CD4-positive, alpha-beta T cell treated with Interferon gamma for 1 hour (primary cell): ENCODE results near the gene CLEC4D.
A peak's percentile ranks its signal among the peaks of the same experiment; 100 is the strongest.
"Not testable (repeated sequence)": the region's sequence is repeated elsewhere in the genome, so short reads cannot be mapped to it uniquely, and the experiment has no call there.

Experiments
- DNase-seq: peaks from one replicate; pipeline ENCODE4 v3.0.0-alpha.2; 2020

Gene CLEC4D

DNA sequence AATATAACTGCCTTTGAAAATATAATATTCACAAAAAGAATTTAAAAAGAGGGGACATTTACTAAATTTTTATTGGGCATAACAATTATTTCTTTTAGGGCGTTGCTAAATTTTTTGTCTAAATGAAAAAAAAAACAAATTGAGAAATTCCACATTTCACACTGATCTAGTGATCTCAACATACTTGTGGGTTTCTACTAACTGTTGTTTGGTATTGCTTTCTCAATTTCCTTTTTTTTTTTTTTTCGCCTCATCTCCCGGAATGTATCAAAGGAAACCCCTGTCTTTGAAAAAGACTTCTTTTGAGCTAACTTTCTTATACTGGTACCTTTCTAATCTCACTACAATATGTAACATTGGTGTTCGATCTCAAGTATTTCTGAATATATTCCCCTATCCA lies at the start of gene CLEC4D:
Gene CLEC4D, plus strand, starts transcription at position 248 of the 400 bp plus-strand sequence. CDS start 230 bp downstream, outside the sequence.
- DNase-seq: no peak

DNA sequence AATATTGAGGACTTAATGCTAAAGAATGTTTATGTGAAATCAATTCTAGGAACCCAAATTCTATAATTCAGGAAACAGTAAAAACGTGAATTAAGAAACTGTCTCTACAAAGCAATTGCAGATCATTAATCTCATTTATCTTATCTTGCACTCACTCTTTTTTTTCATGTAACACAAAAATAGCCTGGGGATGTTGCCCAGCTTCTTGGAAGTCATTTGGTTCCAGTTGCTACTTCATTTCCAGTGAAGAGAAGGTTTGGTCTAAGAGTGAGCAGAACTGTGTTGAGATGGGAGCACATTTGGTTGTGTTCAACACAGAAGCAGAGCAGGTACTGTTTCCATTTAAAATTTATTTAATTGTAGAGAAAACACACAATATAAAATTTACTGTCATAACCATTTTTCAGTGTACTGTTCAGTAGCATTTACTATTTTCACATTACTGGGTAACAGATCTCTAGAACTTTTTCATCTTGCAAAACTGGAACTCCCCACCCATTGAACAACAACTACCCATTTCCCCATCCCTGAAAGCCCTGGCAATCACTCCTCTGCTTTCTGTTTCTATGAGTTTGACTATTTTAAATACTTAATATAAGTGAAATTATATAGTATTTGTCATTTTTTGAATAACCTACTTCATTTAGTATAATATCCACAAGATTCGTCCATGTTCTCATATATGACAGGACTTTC lies 47.9 kb upstream of the CLEC4D start:
- no peak for DNase-seq

DNA sequence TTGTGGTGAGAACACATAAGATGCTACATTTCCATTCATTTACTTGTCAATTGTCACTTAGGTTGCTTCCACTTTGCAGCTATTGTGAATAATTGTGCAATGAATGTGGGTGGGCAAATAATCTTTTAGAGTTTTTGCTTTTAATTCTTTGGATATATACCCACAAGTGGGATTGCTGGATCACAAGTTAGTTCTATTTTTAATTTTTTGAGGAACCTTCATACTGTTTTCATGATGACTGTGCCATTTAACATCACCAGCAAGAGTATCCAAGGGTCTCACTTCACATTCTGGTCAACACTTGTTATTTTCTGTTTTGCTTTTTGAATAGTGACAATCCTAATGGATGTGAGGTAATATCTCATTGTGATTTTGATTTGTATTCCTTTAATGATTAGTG lies 47.1 kb upstream of the CLEC4D start:
- DNase-seq: no peak

DNA sequence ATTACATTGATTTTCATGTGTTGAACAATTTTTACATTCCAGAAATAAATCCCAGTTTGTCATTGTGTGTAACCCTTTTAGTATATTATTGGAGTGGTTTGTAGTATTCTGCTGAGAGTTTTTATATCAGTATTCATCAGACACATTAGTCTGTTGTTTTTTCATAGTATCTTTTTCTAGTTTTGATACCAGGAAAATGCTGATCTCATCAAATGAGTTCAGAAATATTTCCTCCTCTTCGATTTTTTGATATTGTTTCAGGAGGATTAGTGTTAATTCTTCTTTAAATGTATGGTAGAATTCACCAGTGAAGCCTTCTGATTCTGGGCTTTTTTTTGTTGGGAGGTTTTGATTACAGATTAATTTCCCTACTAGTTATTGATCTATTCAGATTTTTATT lies 42.2 kb upstream of the CLEC4D start:
- no peak for DNase-seq

DNA sequence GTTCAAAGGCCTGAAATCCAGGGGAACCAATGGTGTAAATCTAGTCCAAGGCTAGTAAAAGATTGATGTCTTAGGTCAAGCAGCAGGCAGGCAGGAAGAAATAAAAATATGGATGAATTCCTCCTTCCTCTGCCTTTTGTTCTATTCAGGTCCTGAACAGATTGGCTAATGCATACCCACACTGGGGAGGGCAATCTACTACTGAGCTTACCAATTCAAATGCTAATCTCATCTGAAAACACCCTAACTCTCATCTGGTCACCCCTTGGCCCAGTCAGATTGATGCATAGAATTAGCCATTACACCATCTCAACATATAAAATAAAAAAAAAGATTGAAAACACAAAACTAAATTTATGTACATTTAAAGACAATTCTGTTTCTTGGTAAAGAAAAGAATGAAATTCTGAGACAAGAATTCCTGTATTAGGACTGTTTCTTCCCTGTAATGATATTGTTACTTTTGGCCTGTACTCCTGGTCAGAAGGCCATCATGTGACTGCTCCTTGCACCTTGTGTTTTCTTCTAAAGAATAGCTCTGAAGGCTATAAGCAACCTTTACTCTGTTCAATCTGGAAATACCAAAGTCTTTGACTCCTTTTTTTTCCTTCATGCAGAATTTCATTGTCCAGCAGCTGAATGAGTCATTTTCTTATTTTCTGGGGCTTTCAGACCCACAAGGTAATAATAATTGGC lies 37.6 kb upstream of the CLEC4D start:
- DNase-seq: no peak

DNA sequence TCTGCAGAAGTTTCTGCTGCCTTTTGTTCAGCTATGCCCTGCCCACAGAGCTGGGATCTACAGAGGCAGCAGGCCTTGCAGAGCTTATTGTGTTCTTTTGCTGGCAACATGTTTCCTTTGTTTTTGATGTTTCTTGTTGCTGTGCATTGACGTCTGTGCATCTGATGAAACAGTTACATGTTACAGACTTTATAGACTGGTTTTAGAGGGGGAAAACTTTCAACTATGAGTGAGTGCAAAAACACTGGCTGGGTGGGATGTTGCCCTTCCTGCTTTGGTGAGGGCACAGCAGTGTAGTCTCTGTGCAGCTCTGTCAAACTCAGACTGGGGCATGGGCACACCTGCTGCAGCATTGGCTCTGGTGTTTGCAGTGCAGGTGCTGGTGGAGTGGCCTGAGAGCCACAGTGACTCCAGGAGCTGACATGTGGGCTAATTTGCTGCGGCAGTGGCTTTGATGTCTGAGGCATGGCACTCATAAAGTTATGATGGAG lies 30.7 kb upstream of the CLEC4D start:
- DNase-seq: no peak

DNA sequence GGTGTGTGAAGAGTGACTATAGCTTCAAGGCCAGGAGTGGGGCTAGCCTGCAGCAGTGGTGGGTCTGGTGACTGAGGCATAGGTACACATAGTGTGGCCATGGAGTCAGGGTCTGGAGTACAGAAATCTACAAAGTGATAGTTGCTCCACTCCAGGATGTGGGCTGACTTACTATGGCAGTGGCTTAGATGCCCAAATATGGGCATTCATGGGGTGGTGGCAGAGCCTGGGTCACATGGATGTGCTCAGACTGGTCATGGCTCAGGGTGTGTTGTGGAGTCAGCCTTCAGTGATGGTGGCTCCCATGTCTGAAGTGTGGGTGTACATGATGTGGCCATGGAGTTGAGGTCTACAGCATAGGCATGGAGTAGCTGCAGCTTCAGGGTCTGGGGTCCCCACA lies 30.2 kb upstream of the CLEC4D start:
- DNase-seq: no peak

DNA sequence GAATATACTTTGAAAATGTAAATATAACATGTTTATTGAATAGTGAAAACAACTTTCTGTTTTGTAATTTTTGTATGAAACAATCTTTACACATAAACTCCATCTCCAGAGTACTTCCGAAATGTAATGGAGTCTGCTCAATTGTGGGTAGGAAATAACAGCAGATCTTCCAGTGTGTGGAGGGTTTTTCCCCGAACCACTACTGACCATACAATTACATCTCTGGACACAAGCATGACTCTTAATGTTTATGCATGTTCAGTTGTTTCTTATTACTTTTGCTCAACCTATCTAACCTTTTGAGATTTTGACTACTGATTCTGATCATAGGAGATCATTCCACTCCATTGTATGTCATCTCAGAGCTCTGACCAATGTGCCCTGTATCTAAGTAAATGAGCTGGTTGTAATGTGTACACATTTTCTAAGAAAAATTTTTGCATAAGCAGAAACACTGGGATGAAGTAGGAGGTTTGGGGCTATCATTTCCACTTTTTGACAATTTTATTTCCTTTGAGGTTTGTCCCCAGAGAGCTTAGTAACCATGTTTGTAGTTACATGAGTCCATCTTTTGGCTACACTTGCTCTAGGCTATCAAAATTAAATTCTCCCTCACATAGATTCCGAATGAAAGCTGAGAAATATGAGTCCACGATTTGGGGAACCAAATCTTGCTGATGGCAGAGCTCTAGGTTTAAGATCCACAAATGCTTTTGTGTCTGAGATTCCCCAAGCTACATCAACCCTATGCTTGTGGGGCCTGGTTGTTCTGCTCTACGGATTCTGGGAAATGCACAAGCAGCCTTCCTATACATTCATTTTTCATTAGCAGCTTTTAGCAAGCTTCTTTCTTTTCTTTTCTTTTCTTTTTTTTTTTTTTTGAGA lies 21.4 kb upstream of the CLEC4D start:
- DNase-seq: no peak

DNA sequence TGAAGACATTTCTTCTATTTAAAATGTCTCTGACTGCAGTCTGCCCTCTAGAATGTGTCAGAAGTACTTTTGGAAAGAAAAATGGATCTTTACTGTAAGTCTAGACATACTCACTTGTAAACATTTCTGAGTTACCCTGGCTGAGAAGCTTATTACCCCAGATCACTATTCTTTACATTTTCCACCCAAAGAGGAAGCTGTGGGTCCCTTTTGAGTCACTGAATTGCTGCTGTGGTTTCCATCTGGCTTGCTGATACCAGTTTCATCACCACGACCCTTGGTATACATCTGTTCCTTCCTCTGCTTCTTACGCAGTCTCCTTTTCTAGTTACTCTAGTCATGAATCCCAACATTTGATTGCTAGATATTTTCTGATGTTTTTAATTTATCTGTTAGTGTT lies 20.2 kb upstream of the CLEC4D start:
- DNase-seq: peak; percentile 50

DNA sequence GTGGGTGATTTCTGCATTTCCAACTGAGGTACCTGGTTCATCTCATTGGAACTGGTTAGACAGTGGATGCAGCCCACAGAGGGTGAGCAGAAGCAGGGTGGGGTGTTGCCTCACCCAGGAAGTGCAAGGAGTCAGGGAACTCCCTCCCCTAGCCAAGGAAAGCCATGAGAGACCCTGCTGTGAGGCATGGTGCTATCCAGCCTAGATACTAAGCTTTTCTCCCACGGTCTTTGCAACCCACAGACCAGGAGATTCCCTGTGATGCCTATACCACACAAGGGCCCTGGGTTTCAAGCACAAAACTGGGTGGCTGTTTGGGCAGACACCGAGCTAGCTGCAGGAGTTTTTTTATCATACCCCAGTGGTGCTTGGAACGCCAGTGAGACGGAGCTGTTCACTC lies 17.6 kb upstream of the CLEC4D start:
- not testable (repeated sequence) for DNase-seq

DNA sequence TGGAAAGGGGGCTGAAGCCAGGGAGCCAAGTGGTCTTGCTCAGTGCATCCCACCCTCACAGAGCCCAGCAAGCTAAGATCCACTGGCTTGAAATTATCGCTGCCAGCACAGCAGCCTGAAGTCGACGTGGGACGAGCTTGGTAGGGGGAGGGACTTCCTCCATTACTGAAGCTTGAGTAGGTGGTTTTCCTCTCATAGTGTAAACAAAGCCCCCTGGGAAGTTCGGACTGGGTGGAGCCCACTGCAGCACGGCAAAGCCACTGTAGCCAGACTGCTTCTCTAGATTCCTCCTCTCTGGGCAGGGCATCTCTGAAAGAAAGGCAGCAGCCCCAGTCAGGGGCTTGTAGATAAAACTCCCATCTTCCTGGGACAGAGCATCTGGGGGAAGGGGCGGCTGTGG lies 17.2 kb upstream of the CLEC4D start:
- DNase-seq: not testable (repeated sequence)

DNA sequence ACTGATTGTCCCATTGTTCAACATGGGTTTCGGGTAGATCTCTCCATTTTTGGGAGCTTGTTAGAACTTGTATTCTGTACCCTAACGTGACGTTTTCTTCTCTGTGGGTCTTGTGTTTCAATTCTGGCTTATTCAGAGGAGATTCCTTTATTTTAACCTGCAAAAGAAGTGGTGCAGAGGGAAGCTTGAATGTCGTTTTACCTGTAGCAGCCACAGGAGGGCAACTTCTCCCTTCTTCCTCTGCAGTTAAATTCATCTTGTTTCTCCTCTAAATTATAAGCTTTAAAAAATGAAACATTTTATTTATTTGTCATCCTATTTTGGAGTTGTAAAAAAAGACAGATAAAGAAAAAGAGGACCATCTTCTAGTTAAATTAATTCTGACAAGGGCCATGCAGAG lies 13.7 kb upstream of the CLEC4D start:
- DNase-seq: no peak

DNA sequence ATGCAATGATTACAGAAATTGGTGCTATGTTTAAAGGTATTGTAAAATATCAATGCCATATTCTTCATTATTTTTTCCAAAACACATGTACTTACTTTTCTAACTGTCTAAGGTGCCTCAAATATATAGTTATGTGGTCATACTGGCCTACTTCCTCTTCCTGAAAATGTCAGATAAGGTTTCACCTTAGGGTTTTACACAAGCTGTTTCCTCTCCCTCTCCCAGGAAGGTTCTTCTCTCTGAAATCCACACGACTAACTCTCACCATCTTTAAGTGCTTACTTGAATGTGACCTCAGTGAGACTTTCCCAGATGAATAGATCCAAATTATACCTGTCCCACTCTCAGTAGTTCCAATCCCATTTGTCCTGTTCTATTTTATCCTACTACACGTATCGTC lies 11.6 kb upstream of the CLEC4D start:
- no peak for DNase-seq

DNA sequence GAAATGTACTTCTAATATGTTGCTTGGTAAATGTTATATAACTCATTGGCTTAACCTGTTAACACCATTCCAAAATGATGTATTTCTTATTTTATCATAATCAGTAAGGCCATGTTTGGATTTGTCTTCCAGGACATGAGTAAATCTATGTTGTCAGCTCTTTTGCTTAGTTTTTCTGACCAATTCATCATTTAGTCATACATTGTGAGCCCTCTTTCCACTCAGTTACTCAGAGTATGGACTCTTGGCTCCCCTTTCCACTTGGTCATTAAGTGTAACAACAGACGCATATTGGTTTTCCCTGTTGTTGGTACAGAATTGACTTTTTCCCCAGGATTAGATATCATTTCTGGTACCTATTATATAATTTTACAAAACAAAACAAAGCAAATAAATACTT lies 9.0 kb upstream of the CLEC4D start:
- DNase-seq: no peak

DNA sequence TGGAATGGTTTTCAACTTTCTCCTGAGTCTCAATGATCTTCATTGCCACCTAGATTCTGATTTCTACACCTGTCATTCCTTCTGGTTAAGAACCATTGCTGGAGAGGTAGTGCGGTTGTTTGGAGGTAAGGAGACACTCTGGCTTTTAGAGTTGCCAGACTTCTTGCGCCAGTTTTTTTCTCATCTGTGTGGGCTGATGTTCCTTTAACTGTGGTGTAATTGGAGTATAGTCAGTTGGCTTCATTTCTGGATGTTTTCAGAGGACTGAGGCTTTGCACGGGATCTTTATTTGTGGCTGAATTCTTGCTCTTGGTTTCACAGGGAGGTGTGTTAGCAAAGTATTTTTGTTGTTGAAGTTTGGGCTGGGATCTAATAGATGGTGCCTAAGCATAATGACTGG lies 5.7 kb upstream of the CLEC4D start:
- no peak for DNase-seq

DNA sequence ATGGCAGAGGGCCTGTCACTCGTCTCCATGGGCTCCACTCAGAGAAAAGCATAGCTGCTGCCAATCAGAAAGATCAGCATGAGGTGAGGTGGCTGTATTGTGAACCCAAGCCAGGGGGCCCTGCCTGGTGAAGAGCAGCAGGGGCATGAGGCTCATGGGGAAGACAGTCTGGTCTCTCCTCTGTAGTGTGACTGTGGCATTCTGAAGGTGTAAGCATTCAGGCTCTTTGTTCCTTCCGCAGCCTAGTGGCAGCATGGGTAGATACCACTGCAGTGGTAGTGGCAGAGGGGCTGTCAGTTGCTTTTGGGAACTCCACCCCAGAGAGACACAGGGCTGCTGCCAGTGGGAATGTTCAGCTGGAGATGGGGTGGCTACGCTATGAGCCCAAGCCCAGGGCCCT lies 5.1 kb upstream of the CLEC4D start:
- DNase-seq: no peak

DNA sequence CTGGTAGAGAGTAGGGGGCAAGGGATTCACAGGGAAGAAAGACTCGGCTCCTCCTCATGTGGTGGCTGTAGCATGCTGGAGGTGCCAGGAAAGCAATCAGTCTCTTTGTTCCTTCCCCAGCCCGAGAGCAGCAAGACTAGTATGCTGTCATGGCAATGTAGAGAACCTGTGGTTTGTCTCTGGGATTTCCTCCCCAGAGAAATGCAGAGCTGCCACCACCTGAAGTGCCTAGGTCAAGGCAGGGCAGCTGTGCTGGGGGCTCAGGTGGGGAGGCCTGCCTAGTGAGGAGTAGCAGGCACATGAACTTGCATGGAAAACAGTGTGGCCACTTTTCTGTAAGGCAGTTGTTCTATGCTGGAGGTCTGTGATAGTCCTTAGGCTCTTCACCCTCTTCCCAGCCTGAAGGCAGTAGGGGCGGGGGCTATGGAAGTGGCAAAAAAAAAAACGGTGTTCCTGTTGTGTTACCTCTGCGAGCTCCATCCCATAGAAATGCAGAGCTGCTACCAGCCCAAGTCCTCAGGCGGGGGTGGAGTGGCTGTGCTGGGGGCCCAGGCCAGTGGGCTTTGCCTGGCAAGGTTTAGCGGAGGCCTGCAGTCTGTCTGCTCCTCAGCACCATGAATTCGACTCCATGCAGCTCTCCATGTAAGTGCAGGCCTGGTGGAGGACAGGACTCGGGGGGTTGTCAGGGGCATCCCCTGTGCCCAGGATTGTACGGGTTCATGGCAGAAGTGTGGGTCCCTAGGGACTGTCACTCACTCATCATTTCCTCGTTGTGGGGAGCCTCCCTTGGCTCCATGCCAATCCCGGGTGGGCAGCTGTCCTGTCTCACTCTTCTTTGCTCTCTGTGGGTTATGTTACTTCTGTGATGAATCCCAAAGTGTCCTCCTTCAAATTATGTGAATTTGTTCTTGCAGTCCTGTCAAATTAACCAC lies 4.1 kb upstream of the CLEC4D start:
- no peak for DNase-seq

DNA sequence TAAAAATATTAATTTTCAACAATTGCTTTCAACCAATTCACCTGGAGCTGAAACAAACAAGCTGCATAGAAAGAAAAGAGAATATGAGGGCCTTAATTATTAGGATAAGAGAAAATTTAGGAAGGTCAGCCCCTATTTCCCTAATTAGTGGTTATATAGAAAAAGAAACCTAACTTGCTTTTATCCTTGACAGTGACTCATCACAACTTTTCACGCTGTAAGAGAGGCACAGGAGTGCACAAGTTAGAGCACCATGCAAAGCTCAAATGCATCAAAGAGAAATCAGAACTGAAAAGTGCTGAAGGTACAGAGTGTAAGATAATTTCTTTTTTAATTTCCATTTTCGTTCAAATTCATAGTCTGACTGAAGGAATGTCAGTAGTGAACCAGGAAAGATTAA lies 4.7 kb downstream of the CLEC4D start:
- DNase-seq: no peak

DNA sequence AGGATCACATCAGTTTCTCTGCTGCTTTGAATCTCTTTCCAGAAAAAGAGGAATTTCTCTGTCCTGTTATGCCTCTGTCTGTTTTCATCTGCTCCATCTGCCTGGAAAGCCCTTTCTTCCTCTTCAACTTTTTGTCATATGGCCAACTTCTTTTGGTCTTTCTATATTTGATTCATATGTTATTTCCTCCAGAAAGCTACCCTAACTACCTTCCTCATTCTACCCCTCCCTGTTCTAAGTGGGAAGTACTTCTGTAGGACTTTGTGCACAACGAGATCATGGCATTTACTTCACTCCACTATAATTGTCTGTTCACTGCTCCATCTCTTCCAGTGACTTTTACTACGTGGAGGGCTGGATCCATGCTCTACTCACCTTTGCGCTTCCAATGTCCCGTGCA lies 5.9 kb downstream of the CLEC4D start:
- DNase-seq: no peak

DNA sequence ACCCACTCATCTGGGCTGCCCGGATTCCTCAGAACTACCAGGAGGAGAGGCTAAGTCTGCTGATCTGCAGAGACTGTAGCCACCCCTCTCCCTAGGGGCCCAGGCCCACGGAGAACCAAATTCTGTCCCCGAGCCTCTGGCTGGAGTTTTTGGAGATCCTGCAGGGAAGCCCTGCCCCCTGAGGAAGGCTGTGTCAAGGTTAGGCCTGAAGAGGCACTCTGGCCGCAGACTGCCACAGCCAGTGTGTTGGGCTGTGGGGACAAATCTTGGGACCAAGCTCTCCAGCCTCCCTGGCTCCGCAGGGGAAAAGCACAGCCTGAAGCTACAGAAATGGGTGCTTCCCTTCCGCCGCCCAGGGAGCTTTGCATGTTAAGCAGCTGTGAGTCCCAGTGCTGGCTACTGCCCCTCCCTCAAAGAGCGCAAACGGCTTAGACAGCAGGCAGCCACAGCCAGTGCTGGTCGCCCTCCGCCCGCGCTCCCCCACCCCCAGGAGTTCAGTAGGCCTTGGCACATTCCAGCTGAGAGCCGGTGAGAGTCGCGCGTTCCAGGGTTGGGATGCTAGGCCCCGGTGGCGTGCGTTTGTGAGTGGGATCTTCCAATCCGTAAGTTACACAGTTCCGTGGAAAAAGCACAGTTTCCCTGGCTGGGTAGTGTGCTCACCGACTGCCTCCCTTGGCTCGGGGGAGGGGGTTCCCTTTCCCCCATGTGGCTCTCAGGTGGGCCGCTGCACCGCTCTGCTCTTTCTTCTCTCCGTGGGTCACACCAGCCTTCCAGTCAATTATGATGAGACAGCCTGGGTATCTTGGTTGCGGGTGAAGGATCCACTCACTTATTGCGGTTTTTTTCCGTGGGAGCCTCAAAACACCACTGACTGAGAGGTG lies 14.2 kb downstream of the CLEC4D start:
- no peak for DNase-seq

DNA sequence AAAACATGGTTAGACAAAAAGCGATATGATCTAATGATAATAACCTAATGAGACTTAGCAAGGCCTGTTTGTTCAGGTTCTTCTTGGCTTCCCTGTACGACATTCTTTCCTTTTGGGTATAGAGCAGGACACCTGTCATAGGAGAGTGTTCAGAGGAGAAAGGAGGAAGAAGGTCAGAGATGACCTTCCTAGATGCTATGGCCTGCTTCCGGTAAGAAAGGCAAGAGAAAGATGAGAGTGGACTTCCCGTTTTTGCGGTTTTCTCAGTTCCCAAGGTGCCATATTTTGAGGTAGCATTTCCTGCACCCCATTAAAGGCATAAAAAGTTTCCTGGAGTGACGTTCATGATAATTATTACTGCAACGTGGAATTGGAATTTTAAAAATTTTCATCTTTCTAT lies 18.7 kb downstream of the CLEC4D start:
- no peak for DNase-seq
